ENCODE results near the gene PSMD13. TPM values are rescaled to one million over a fixed set of nuclear protein-coding genes. Genes with fewer than 3 reads are reported as not detected.

PSMD13 gene
- total RNA-seq, 4 donors from 2014 or later: 85.8 to 114 (median 93.5) TPM

GRCh38 chr11:211741-212140 lies 25.0 kb upstream of the PSMD13 start:
- 85% methylated on average over 9 of the region's 9 CpGs; no CpG with 5 or more reads in 1 of the 2 donors for WGBS, 2 donors (ENCODE audit: low coverage in 1 of 2)
- Histone ChIP-seq H3K36me3 (peaks cover 0 to 73% of the 10 kb centered on the region in 2 donors), H3K4me3 (no peak overlapping the region), H3K4me1 (peaks cover 3 to 29% (median 18%) of the 10 kb centered on the region in 3 donors), H3K9me3 (no peaks in the 10 kb centered on the region), H3K27me3 (no peaks in the 10 kb centered on the region), H3K27ac (peak overlapping the region in 1 of 4 donors; percentile 97)
- no peak for TF ChIP-seq POLR2A (IDR thresholded peaks at IDR 0.05)
- TF ChIP-seq EP300 (IDR thresholded peaks at IDR 0.05): no peak
- TF ChIP-seq POLR2AphosphoS5 (IDR thresholded peaks at IDR 0.05): no peak
- TF ChIP-seq CTCF (IDR thresholded peaks at IDR 0.05): no peak
- no peak for ATAC-seq

GRCh38 chr11:212150-213100 lies 24.4 kb upstream of the PSMD13 start:
- Histone ChIP-seq H3K27ac (peak overlapping the region in 1 of 4 donors; percentile 97), H3K4me3 (no peak overlapping the region), H3K9me3 (no peaks in the 10 kb centered on the region), H3K27me3 (no peaks in the 10 kb centered on the region), H3K36me3 (peaks cover 0 to 75% of the 10 kb centered on the region in 2 donors), H3K4me1 (peaks cover 3 to 29% (median 18%) of the 10 kb centered on the region in 3 donors)
- no peak for ATAC-seq
- TF ChIP-seq POLR2A (IDR thresholded peaks at IDR 0.05): no peak
- no peak for TF ChIP-seq EP300 (IDR thresholded peaks at IDR 0.05)
- TF ChIP-seq CTCF (IDR thresholded peaks at IDR 0.05): no peak
- 90 to 96% methylated on average over 4 of the region's 17 CpGs for WGBS, 2 donors (ENCODE audit: low coverage in 1 of 2)

- H3K4me3 ChIP-seq: no peak overlapping the region
- TF ChIP-seq POLR2AphosphoS5 (IDR thresholded peaks at IDR 0.05): no peak
- no peak for TF ChIP-seq CTCF (IDR thresholded peaks at IDR 0.05)
- TF ChIP-seq EP300 (IDR thresholded peaks at IDR 0.05): no peak
- TF ChIP-seq POLR2A (IDR thresholded peaks at IDR 0.05): no peak
- no peaks in the 10 kb centered on the region for H3K27me3 ChIP-seq
- H3K9me3 ChIP-seq: no peaks in the 10 kb centered on the region
- ATAC-seq: no peak
- H3K36me3 ChIP-seq: peaks cover 0 to 82% of the 10 kb centered on the region in 2 donors
- H3K27ac ChIP-seq: peak overlapping the region in 1 of 4 donors; percentile 97
- WGBS, 2 donors (ENCODE audit: low coverage in 1 of 2): no CpG with 5 or more reads among the region's 4 CpGs
- peaks cover 3 to 29% (median 18%) of the 10 kb centered on the region in 3 donors for H3K4me1 ChIP-seq
Observed at GRCh38 chr11:213111-213510, 23.7 kb upstream of the PSMD13 start.

GRCh38 chr11:214083-214482 lies 22.7 kb upstream of the PSMD13 start:
- Histone ChIP-seq H3K27me3 (no peaks in the 10 kb centered on the region), H3K4me3 (no peak overlapping the region), H3K27ac (no peak overlapping the region), H3K9me3 (no peaks in the 10 kb centered on the region), H3K4me1 (peaks cover 3 to 27% (median 18%) of the 10 kb centered on the region in 3 donors), H3K36me3 (peaks cover 0 to 92% of the 10 kb centered on the region in 2 donors)
- no peak for ATAC-seq
- TF ChIP-seq CTCF (IDR thresholded peaks at IDR 0.05) (no peak), POLR2A (IDR thresholded peaks at IDR 0.05) (no peak), POLR2AphosphoS5 (IDR thresholded peaks at IDR 0.05) (no peak), EP300 (IDR thresholded peaks at IDR 0.05) (no peak)
- WGBS, 2 donors (ENCODE audit: low coverage in 1 of 2): 17 to 76% methylated on average over 1 to 5 of the region's 7 CpGs
